ENCODE data around the gene WDR26. TPM values are rescaled to one million over a fixed set of nuclear protein-coding genes. Genes with fewer than 3 reads are reported as not detected.

The WDR26 gene
- total RNA-seq, 1 donor from 2014 or later = 105 TPM

GRCh38 chr1:224435999-224436398 is 1.4 kb upstream of the WDR26 start:
- H3K9ac ChIP-seq (ENCODE audit: low read length) = peak overlapping the region; percentile 90
- Mint-ChIP-seq H3K4me3 (ENCODE audit: unreplicated experiment) (peak overlapping the region; percentile 97), H3K27me3 (ENCODE audit: low read depth, unreplicated experiment) (no peaks in the 10 kb centered on the region), H3K36me3 (ENCODE audit: low read depth, unreplicated experiment) (peaks cover 2% of the 10 kb centered on the region), H3K27ac (ENCODE audit: unreplicated experiment) (peak overlapping the region; percentile 95), H3K9me3 (ENCODE audit: unreplicated experiment) (no peaks in the 10 kb centered on the region), H3K4me1 (ENCODE audit: low read depth, unreplicated experiment) (peaks cover 11% of the 10 kb centered on the region)
- H3K4me2 ChIP-seq (ENCODE audit: low read length) = peak overlapping the region; percentile 92
- peaks cover 57% of the 10 kb centered on the region for H3K79me2 ChIP-seq (ENCODE audit: insufficient read depth, low read length)
- no peak overlapping the region for H2AFZ ChIP-seq (ENCODE audit: low read depth, low read length)
- peaks cover 19% of the 10 kb centered on the region for H3K4me1 ChIP-seq (ENCODE audit: insufficient read depth, low read length)
- no peak for FAIRE-seq
- DNase-seq (ENCODE audit: low read depth) = no peak
- TF ChIP-seq EZH2 (IDR thresholded peaks at IDR 0.05; ENCODE audit: insufficient read depth, low read length) (no peak), CTCF (IDR thresholded peaks at IDR 0.05; ENCODE audit: insufficient read depth, low read depth, low read length) (no peak)
- no peaks in the 10 kb centered on the region for H3K36me3 ChIP-seq (ENCODE audit: insufficient read depth, low read length)
- H3K9me3 ChIP-seq (ENCODE audit: insufficient read depth, low read depth, low read length) = no peaks in the 10 kb centered on the region
- peak overlapping the region; percentile 79 for H3K27ac ChIP-seq (ENCODE audit: low read depth, low read length)
- peaks cover 26% of the 10 kb centered on the region for H4K20me1 ChIP-seq (ENCODE audit: insufficient read depth, low read length)
- H3K27me3 ChIP-seq (ENCODE audit: insufficient read depth, low read length) = no peaks in the 10 kb centered on the region
- no peak overlapping the region for H3K4me3 ChIP-seq (ENCODE audit: insufficient read depth, low read depth, low read length)

GRCh38 chr1:224435318-224435763 is 744 bp upstream of the WDR26 start:
- Histone ChIP-seq H3K4me2 (ENCODE audit: low read length) (peak overlapping the region; percentile 92), H4K20me1 (ENCODE audit: insufficient read depth, low read length) (peaks cover 32% of the 10 kb centered on the region), H3K36me3 (ENCODE audit: insufficient read depth, low read length) (no peaks in the 10 kb centered on the region), H3K9me3 (ENCODE audit: insufficient read depth, low read depth, low read length) (no peaks in the 10 kb centered on the region), H3K9ac (ENCODE audit: low read length) (peak overlapping the region; percentile 90), H3K27ac (ENCODE audit: low read depth, low read length) (peak overlapping the region; percentile 79), H3K4me1 (ENCODE audit: insufficient read depth, low read length) (peaks cover 25% of the 10 kb centered on the region), H3K79me2 (ENCODE audit: insufficient read depth, low read length) (peaks cover 59% of the 10 kb centered on the region), H2AFZ (ENCODE audit: low read depth, low read length) (peak overlapping the region; percentile 93), H3K27me3 (ENCODE audit: insufficient read depth, low read length) (no peaks in the 10 kb centered on the region), H3K4me3 (ENCODE audit: insufficient read depth, low read depth, low read length) (peak overlapping the region; percentile 74)
- Mint-ChIP-seq H3K36me3 (ENCODE audit: low read depth, unreplicated experiment) (peaks cover 2% of the 10 kb centered on the region), H3K27me3 (ENCODE audit: low read depth, unreplicated experiment) (no peaks in the 10 kb centered on the region), H3K27ac (ENCODE audit: unreplicated experiment) (peak overlapping the region; percentile 95), H3K4me3 (ENCODE audit: unreplicated experiment) (peak overlapping the region; percentile 97), H3K9me3 (ENCODE audit: unreplicated experiment) (no peaks in the 10 kb centered on the region), H3K4me1 (ENCODE audit: low read depth, unreplicated experiment) (peaks cover 16% of the 10 kb centered on the region)
- no peak for TF ChIP-seq EZH2 (IDR thresholded peaks at IDR 0.05; ENCODE audit: insufficient read depth, low read length)
- TF ChIP-seq CTCF (IDR thresholded peaks at IDR 0.05; ENCODE audit: insufficient read depth, low read depth, low read length) = no peak
- peak; percentile 72 for DNase-seq (ENCODE audit: low read depth)
- FAIRE-seq = no peak
